Neutrophil (primary cell): ENCODE results near the gene S100A2.
A peak's percentile ranks its signal among the peaks of the same experiment; 100 is the strongest.
"Not testable (repeated sequence)": the region's sequence is repeated elsewhere in the genome, so short reads cannot be mapped to it uniquely, and the experiment has no call there.

Source experiments
- H3K27ac ChIP-seq: fragments of 200-600 bp; sonication (generic); 2 replicates; pipeline ENCODE4 v1.5.1; 2016; ENCODE audit warnings: mild to moderate bottlenecking, moderate library complexity
- H3K27me3 ChIP-seq: fragments of 200-600 bp; sonication (generic); 2 replicates; pipeline ENCODE4 v1.6.0; 2016; ENCODE audit warnings: mild to moderate bottlenecking
- H3K36me3 ChIP-seq: fragments of 200-600 bp; sonication (generic); 2 replicates; pipeline ENCODE4 v1.5.1; 2017
- H3K4me1 ChIP-seq, 2 experiments: fragments of 200-600 bp in 1 of 2; sonication (generic) in 1 of 2; 1 replicate in 1 of 2; 2 replicates in 1 of 2; pipeline versions ENCODE4 v1.5.1 to v1.6.1; 2013 to 2016; ENCODE audit warnings: low read depth in 1 of 2, low read length in 1 of 2, mild to moderate bottlenecking in 1 of 2, moderate library complexity in 1 of 2; ENCODE audit not compliant: control insufficient read depth in 1 of 2, insufficient read depth in 1 of 2
- H3K4me3 ChIP-seq, 2 experiments: fragments of 200-600 bp in 1 of 2; sonication (generic) in 1 of 2; 1 replicate in 1 of 2; 2 replicates in 1 of 2; pipeline ENCODE4 v1.5.1; 2013 to 2016; ENCODE audit warnings: low read depth in 1 of 2, low read length in 1 of 2, mild to moderate bottlenecking in 1 of 2, moderate library complexity in 1 of 2
- H3K9me3 ChIP-seq: fragments of 200-600 bp; sonication (generic); 2 replicates; pipeline ENCODE4 v1.5.1; 2016
- CTCF ChIP-seq: fragments of 200-600 bp; sonication (generic); IDR thresholded peaks from 2 replicates; pipeline ENCODE4 v1.5.1; 2016; ENCODE audit warnings: antibody characterized with exemption

The S100A2 gene

GRCh38 chr1:153567621-153568366, 2.1 kb upstream of the S100A2 start:
- Histone ChIP-seq H3K4me1 (peaks cover 54% of the 10 kb centered on the region in 2 experiments), H3K4me3 (peak overlapping the region in 1 of 2 experiments; percentile 40), H3K9me3 (no peaks in the 10 kb centered on the region), H3K27me3 (no peaks in the 10 kb centered on the region), H3K36me3 (no peaks in the 10 kb centered on the region), H3K27ac (peak overlapping the region; percentile 98)
- no peak for TF ChIP-seq CTCF

- H3K4me1 ChIP-seq, result peaks cover 43% of the 10 kb centered on the region in 2 experiments
- no peaks in the 10 kb centered on the region for H3K36me3 ChIP-seq
- H3K9me3 ChIP-seq, result no peaks in the 10 kb centered on the region
- peak; percentile 17 for TF ChIP-seq CTCF
- peak overlapping the region; percentile 98 for H3K27ac ChIP-seq
- H3K27me3 ChIP-seq, result no peaks in the 10 kb centered on the region
- H3K4me3 ChIP-seq, result peak overlapping the region; percentile 47 to 54
These were observed 1.0 kb upstream of the S100A2 start for GRCh38 chr1:153566414-153567371.

- H3K4me1 ChIP-seq, result peaks cover 38 to 39% of the 10 kb centered on the region in 2 experiments
- no peak overlapping the region for H3K27ac ChIP-seq
- no peak overlapping the region for H3K4me3 ChIP-seq
These were observed 1.7 kb downstream of the S100A2 start for GRCh38 chr1:153563991-153564390.

GRCh38 chr1:153563483-153563901, 2.2 kb downstream of the S100A2 start:
- no peak overlapping the region for H3K4me3 ChIP-seq
- H3K4me1 ChIP-seq, result peaks cover 33 to 34% of the 10 kb centered on the region in 2 experiments
- no peak for TF ChIP-seq CTCF

More at GRCh38 chr1:153563991-153564390, 1.7 kb downstream of the S100A2 start:
- no peaks in the 10 kb centered on the region for H3K36me3 ChIP-seq
- no peak for TF ChIP-seq CTCF
- no peaks in the 10 kb centered on the region for H3K9me3 ChIP-seq
- no peaks in the 10 kb centered on the region for H3K27me3 ChIP-seq

GRCh38 chr1:153562021-153562420, 3.6 kb downstream of the S100A2 start:
- not testable (repeated sequence) for H3K27me3 ChIP-seq, H3K9me3 ChIP-seq, H3K27ac ChIP-seq, H3K36me3 ChIP-seq, H3K4me3 ChIP-seq
- peaks cover 25 to 27% of the 10 kb centered on the region in 2 experiments for H3K4me1 ChIP-seq

More at GRCh38 chr1:153563483-153563901, 2.2 kb downstream of the S100A2 start:
- Histone ChIP-seq H3K27me3 (no peaks in the 10 kb centered on the region), H3K36me3 (no peaks in the 10 kb centered on the region), H3K27ac (no peak overlapping the region), H3K9me3 (no peaks in the 10 kb centered on the region)
